Measurements from ENCODE around the gene NKG7. TPM values are rescaled to one million over a fixed set of nuclear protein-coding genes. Genes with fewer than 3 reads are reported as not detected.

The NKG7 gene
- total RNA-seq, 2 experiments from 2014 or later, result 6.2 to 7.2 TPM

DNA sequence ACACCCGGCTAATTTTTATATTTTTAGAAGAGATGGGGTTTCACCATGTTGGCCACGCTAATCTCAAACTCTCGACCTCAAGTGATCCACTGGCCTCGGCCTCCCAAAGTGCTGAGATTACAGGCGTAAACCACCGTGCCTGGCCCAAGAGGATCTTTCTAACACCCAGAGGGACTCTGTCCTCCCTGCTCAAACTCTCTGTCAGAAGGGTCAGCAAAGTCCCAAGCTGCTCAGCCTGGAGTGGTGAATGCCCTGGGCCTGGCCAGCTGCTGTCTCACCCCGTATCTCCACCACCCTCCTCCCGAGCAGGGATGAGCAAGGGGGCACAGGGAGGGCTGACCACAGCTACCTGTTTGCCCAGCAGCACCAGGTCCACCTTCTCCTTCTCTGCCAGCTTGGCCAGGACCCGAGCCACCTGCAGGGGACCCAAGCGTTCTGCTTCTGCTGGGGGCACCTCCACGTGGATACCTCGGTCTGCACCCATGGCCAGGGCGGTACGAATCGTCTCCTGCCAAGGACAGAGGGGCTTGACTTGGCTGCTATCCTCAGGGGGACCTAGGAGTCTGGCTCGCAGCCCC is 19.6 kb downstream of the NKG7 start:
- no peak for TF ChIP-seq CTCF (IDR thresholded peaks at IDR 0.05)
- intact Hi-C loops (cut with DNase I, micrococcal nuclease), result no loop called here
- Mint-ChIP-seq H3K4me1 (ENCODE audit: low read depth) (peaks cover 24% of the 10 kb centered on the region), H3K4me3 (no peak overlapping the region), H3K27me3 (no peaks in the 10 kb centered on the region), H3K36me3 (ENCODE audit: low read depth) (peaks cover 35% of the 10 kb centered on the region), H3K27ac (no peak overlapping the region), H3K9me3 (no peaks in the 10 kb centered on the region)
- H3K36me3 ChIP-seq (ENCODE audit: insufficient read depth, low read length), result peaks cover 22% of the 10 kb centered on the region
- ATAC-seq (ENCODE audit: poor library complexity), result no peak
- H3K27me3 ChIP-seq (ENCODE audit: control insufficient read depth in 1 of 2, insufficient read depth in 2 of 2, low read length in 2 of 2), result no peaks in the 10 kb centered on the region
- H3K4me3 ChIP-seq (ENCODE audit: low read length), result no peak overlapping the region
- H3K9me3 ChIP-seq (ENCODE audit: control insufficient read depth in 1 of 2, insufficient read depth in 1 of 2, low read length in 2 of 2), result no peaks in the 10 kb centered on the region
- H3K4me1 ChIP-seq (ENCODE audit: insufficient read depth, low read length), result peaks cover 8% of the 10 kb centered on the region
- CTCF ChIA-PET, result no interaction called here
- no peak overlapping the region for H3K27ac ChIP-seq (ENCODE audit: low read depth in 1 of 2, low read length in 2 of 2)
- DNase-seq, result no peak
- POLR2A ChIA-PET, result no interaction called here

GRCh38 chr19:51351266-51351990 is 21.0 kb downstream of the NKG7 start:
- DNase-seq (no peak), ATAC-seq (ENCODE audit: poor library complexity) (no peak)
- ChIA-PET POLR2A (interaction anchor here (1.2 kb wide), 1 partner anchor 11 kb away, joined by 3 read pairs; no protein-coding TSS in a partner anchor), CTCF (no interaction called here)
- Histone ChIP-seq H3K27me3 (ENCODE audit: control insufficient read depth in 1 of 2, insufficient read depth in 2 of 2, low read length in 2 of 2) (no peaks in the 10 kb centered on the region), H3K4me1 (ENCODE audit: insufficient read depth, low read length) (peaks cover 8% of the 10 kb centered on the region), H3K27ac (ENCODE audit: low read depth in 1 of 2, low read length in 2 of 2) (no peak overlapping the region), H3K36me3 (ENCODE audit: insufficient read depth, low read length) (peaks cover 34% of the 10 kb centered on the region), H3K4me3 (ENCODE audit: low read length) (no peak overlapping the region), H3K9me3 (ENCODE audit: control insufficient read depth in 1 of 2, insufficient read depth in 1 of 2, low read length in 2 of 2) (no peaks in the 10 kb centered on the region)
- H3K4me3 Mint-ChIP-seq, result no peak overlapping the region
- no peak overlapping the region for H3K27ac Mint-ChIP-seq
- H3K36me3 Mint-ChIP-seq (ENCODE audit: low read depth), result peaks cover 46% of the 10 kb centered on the region
- TF ChIP-seq CTCF (IDR thresholded peaks at IDR 0.05), result no peak
- intact Hi-C loops (cut with DNase I, micrococcal nuclease), result no loop called here
- H3K4me1 Mint-ChIP-seq (ENCODE audit: low read depth), result peaks cover 20% of the 10 kb centered on the region
- no peaks in the 10 kb centered on the region for H3K27me3 Mint-ChIP-seq
- no peaks in the 10 kb centered on the region for H3K9me3 Mint-ChIP-seq

GRCh38 chr19:51347209-51347928 is 25.1 kb downstream of the NKG7 start:
- intact Hi-C loops (cut with DNase I, micrococcal nuclease), result no loop called here
- no peaks in the 10 kb centered on the region for H3K9me3 Mint-ChIP-seq
- no peaks in the 10 kb centered on the region for H3K27me3 Mint-ChIP-seq
- H3K36me3 ChIP-seq (ENCODE audit: insufficient read depth, low read length), result peaks cover 45% of the 10 kb centered on the region
- ATAC-seq (ENCODE audit: poor library complexity) (no peak), DNase-seq (no peak)
- CTCF ChIA-PET, result no interaction called here
- H3K27ac Mint-ChIP-seq, result no peak overlapping the region
- H3K36me3 Mint-ChIP-seq (ENCODE audit: low read depth), result peaks cover 51% of the 10 kb centered on the region
- no peak overlapping the region for H3K27ac ChIP-seq (ENCODE audit: low read depth in 1 of 2, low read length in 2 of 2)
- POLR2A ChIA-PET, result no interaction called here
- no peaks in the 10 kb centered on the region for H3K4me1 ChIP-seq (ENCODE audit: insufficient read depth, low read length)
- H3K27me3 ChIP-seq (ENCODE audit: control insufficient read depth in 1 of 2, insufficient read depth in 2 of 2, low read length in 2 of 2), result no peaks in the 10 kb centered on the region
- no peak overlapping the region for H3K4me3 Mint-ChIP-seq
- no peak overlapping the region for H3K4me3 ChIP-seq (ENCODE audit: low read length)
- no peaks in the 10 kb centered on the region for H3K9me3 ChIP-seq (ENCODE audit: control insufficient read depth in 1 of 2, insufficient read depth in 1 of 2, low read length in 2 of 2)
- TF ChIP-seq CTCF (IDR thresholded peaks at IDR 0.05), result no peak
- H3K4me1 Mint-ChIP-seq (ENCODE audit: low read depth), result no peaks in the 10 kb centered on the region
